Muscle of leg (tissue), 16 donors: ENCODE measurements around the gene PSG7. TPM values are rescaled to one million over a fixed set of nuclear protein-coding genes. Genes with fewer than 3 reads are reported as not detected.
A peak's percentile ranks its signal among the peaks of the same experiment; 100 is the strongest.
"Not testable (repeated sequence)": the region's sequence is repeated elsewhere in the genome, so short reads cannot be mapped to it uniquely, and the experiment has no call there.

Experiments
- DNase-seq: peaks from one replicate; pipeline ENCODE4 v3.0.0; 2013
- H3K27ac ChIP-seq: one replicate; pipeline ENCODE4 v1.5.1; 2013; ENCODE audit warnings: mild to moderate bottlenecking, low read length, control low read depth
- H3K27me3 ChIP-seq: one replicate; pipeline ENCODE4 v1.6.1; 2013; ENCODE audit warnings: low read length; ENCODE audit not compliant: control insufficient read depth, insufficient read depth
- H3K36me3 ChIP-seq: one replicate; pipeline ENCODE4 v1.6.1; 2013; ENCODE audit warnings: low read length; ENCODE audit not compliant: control insufficient read depth, insufficient read depth
- H3K4me1 ChIP-seq: one replicate; pipeline ENCODE4 v1.6.1; 2013; ENCODE audit warnings: low read length; ENCODE audit not compliant: control insufficient read depth, insufficient read depth
- H3K4me3 ChIP-seq: one replicate; pipeline ENCODE4 v1.5.1; 2013; ENCODE audit warnings: low read length, control low read depth
- H3K9me3 ChIP-seq: replicated peaks from 2 replicates; pipeline ENCODE4 v1.6.1; 2013; ENCODE audit warnings: low read depth, low read length; ENCODE audit not compliant: control insufficient read depth
- WGBS: methylation state at CpG from one replicate; pipeline ENCODE4 v1.1.5; 2013; ENCODE audit warnings: missing lambda C conversion rate; ENCODE audit not compliant: insufficient coverage; 5-methylcytosine and 5-hydroxymethylcytosine counted together
- long read RNA-seq, 11 donors: transcript quantifications; one replicate each; lab custom pipeline, GENCODE V29; 2026
- polyA plus RNA-seq, 8 donors: library from polyadenylated mRNA; unstranded; fragments of 120-200 nt; gene quantifications; one replicate each; pipeline versions ENCODE4 v1.2.1 to v1.2.3, GENCODE V29; 2013; ENCODE audit warnings: inconsistent platforms in 1 of 8, low replicate concordance in 1 of 8; ENCODE audit not compliant: insufficient read length in 8 of 8, insufficient read depth in 1 of 8
- total RNA-seq: library from RNA; stranded (reverse); fragments of 120-200 nt; gene quantifications from one replicate; pipeline ENCODE4 v1.2.4, GENCODE V29; 2013

PSG7 gene
- not detected for total RNA-seq
- polyA plus RNA-seq = under 1 TPM in 4 of 8 donors, not detected in 4; 0.09 to 0.85 (median 0.11) TPM
- long read RNA-seq, donor 1 = 0 reads
- long read RNA-seq, donor 2 = 0 reads
- long read RNA-seq, donor 3 = 0 reads
- long read RNA-seq, donor 4 = 0 reads
- long read RNA-seq, donor 5 = 0 reads
- long read RNA-seq, donor 6 = 0 reads
- long read RNA-seq, donor 7 = 0 reads
- long read RNA-seq, donor 8 = 0 reads
- long read RNA-seq, donor 9 = 0 reads
- long read RNA-seq, donor 10 = 0 reads
- long read RNA-seq, donor 11 = 0 reads

DNA sequence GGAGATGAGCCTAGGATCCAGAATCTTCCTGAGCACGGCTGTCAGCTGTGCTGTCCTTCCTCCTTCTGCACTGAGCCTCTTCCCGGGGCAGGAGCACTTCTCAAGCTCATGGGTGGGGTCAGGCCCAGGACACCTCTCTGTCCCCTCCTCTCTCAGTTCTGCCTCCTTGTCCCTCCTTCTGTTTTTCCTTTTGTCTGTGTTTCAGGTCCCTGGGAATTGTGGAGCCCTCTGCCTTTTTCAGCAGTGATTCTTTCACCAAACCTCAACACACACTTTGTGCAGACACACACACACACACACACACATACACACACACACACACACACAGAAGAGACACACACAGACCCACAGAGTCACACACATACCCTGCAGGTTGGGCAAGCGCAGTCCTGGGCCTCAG, at the start of gene PSG7:
PSG7 (minus strand) TSS at position 101 of the 400 bp plus-strand sequence. CDS start 131 bp downstream, outside the sequence.
- not testable (repeated sequence) for H3K4me1 ChIP-seq, H3K27me3 ChIP-seq, H3K4me3 ChIP-seq, H3K36me3 ChIP-seq, H3K27ac ChIP-seq, H3K9me3 ChIP-seq, DNase-seq
- WGBS = 82% methylated on average over 3 of the region's 3 CpGs

DNA sequence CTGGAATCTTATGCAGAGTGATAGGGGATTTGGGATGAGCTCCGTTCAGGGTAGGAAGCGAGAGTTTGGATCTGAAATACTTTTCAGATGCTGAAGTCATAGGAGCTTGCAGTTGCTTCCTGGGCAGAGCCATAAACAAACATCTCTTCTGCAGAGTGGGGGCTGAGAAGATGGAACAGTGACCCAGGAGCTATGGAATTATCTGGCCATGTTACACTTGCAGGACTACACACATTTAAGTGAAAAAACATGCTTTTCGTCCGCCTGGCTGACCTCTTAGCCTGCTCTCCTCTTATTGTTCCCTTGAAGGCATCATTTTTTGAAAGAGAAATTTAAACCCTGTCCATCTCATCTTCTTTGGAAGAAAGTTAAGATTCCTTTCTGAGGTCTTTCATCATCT, 48.6 kb upstream of the PSG7 start:
- WGBS = 64% methylated on average over 2 of the region's 4 CpGs
- Histone ChIP-seq H3K9me3 (no peaks in the 10 kb centered on the region), H3K27ac (no peak overlapping the region), H3K4me1 (no peaks in the 10 kb centered on the region), H3K4me3 (no peak overlapping the region), H3K36me3 (no peaks in the 10 kb centered on the region), H3K27me3 (no peaks in the 10 kb centered on the region)
- DNase-seq = no peak

DNA sequence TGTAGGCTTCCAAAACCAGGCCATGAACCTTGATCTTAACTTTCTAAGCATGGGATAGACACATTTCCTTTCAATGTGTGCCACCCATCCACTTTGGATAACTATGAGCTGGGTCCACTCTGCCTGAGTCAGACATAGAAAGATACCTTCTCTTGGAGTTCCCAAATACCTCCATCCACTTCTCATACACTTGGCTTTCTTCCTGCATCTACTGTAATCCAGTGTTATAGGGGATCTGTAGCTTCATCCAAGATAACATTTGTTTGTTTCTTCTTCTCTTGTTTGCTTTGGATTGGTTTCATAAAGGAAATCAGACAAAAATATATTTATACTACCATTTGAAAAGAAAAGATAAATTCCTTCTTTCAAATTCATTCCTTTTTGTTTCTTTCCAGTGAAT, 45.1 kb upstream of the PSG7 start:
- not testable (repeated sequence) for H3K36me3 ChIP-seq, H3K27ac ChIP-seq, H3K27me3 ChIP-seq, DNase-seq, H3K9me3 ChIP-seq, H3K4me3 ChIP-seq, H3K4me1 ChIP-seq

DNA sequence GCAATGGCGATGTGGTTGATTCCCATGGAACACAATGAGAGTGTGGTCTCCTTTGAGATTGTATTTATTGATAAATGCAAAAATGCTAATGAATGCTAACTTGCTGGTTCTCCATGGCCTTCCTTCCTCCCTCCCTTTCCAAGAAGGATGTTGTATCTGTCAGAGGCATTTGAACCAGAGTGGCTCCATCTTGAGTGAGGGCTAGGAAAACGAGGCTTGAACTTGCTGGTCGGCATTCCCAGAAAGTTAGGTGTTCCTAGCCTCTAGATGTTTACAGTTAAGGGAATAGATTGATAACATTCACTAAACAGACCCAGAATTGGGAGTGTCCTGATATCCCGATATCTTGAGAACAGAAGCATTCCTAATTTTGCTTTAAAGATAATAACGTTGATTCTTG, 34.4 kb upstream of the PSG7 start:
- H3K4me1 ChIP-seq, H3K27me3 ChIP-seq, H3K36me3 ChIP-seq, H3K27ac ChIP-seq, H3K4me3 ChIP-seq, DNase-seq, H3K9me3 ChIP-seq: not testable (repeated sequence)
- WGBS = no CpG with 5 or more reads among the region's 5 CpGs

DNA sequence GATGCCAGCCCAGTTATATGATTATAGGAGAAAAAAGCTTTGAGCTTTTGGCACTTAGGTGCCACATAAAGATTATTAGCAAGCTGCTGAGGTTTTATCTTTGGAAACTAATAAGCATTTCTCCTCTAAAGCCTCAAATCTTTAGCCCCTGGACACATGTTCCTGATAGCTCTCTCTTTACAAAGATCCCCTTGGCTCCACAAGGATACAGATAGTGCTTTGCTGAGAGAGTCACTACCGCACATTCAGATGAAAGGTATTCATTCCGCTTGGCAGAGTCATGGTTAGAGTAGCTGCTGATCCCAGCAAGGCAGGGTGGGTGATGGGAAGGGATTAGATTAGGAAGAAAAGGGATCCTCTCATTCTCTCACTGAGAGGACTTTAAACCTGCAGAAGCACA, 28.2 kb upstream of the PSG7 start:
- no peak overlapping the region for H3K27ac ChIP-seq
- no peaks in the 10 kb centered on the region for H3K4me1 ChIP-seq
- DNase-seq = no peak
- no peak overlapping the region for H3K4me3 ChIP-seq
- H3K36me3 ChIP-seq = no peaks in the 10 kb centered on the region
- no peaks in the 10 kb centered on the region for H3K27me3 ChIP-seq
- no peaks in the 10 kb centered on the region for H3K9me3 ChIP-seq
- 88% methylated on average over 1 of the region's 2 CpGs for WGBS

DNA sequence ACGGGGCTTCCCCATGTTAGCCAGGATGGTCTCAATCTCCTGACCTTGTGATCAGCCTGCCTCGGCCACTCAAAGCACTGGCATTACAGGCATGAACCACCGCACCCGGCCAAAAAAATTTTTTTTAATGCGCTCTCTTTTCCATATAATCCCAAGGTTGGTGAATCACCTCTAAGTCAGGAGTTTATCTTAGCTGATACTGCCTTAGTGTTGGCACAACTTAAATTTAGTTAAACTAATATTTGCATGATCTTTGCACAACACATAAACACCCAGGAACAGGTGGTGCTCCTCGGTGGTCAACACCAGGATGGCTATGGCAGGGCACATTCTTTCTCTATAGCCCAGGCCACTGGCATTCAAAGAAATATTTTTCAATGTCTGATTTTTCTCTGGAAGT, 24.1 kb upstream of the PSG7 start:
- Histone ChIP-seq H3K9me3 (no peaks in the 10 kb centered on the region), H3K27me3 (no peaks in the 10 kb centered on the region), H3K4me3 (no peak overlapping the region), H3K4me1 (no peaks in the 10 kb centered on the region), H3K36me3 (no peaks in the 10 kb centered on the region), H3K27ac (no peak overlapping the region)
- no peak for DNase-seq
- WGBS = 93% methylated on average over 2 of the region's 6 CpGs

DNA sequence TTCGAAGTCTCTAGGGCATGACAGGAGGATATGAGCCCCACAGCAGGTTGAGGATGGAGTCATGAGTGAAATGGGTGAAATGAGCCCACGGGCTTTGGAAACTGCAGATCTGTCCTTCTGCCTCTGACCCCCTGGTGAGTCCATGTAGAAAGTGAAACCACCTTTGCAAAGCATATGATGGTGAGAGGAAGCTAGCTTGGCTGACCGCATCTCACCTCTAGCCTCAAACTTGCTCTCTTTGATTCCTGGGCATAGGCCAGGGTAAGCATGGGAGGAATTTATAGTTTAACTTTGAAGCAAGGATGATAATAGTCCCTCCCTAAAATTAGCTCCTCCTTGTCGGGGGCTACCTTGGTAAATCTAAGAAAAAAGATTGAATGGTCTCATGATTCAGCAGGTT, 15.1 kb upstream of the PSG7 start:
- 14% methylated on average over 1 of the region's 4 CpGs for WGBS
- H3K4me3 ChIP-seq, H3K36me3 ChIP-seq, H3K27ac ChIP-seq, H3K4me1 ChIP-seq, DNase-seq, H3K27me3 ChIP-seq, H3K9me3 ChIP-seq: not testable (repeated sequence)

DNA sequence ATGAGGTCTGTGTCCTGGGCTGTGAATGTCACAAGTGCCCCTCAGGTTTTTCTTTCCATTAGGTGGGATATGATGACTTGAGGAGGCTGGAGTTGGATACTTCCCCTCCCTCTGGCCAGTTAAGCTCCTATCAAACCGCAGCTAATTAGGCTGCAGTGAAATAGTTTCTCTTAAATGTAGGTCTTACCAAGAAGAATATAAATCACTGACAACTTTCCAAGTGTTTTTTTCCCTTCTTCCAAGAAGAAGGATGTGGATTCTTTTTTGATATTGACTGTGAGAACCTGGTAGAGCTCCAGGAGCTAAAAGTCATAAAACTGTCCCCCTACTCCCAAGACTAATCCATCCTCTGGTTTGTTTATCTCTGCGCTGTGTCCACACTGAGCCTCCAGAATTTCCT, 14.5 kb upstream of the PSG7 start:
- H3K36me3 ChIP-seq, H3K27ac ChIP-seq, H3K27me3 ChIP-seq, DNase-seq, H3K4me3 ChIP-seq, H3K4me1 ChIP-seq, H3K9me3 ChIP-seq: not testable (repeated sequence)
- 80% methylated on average over 1 of the region's 2 CpGs for WGBS

DNA sequence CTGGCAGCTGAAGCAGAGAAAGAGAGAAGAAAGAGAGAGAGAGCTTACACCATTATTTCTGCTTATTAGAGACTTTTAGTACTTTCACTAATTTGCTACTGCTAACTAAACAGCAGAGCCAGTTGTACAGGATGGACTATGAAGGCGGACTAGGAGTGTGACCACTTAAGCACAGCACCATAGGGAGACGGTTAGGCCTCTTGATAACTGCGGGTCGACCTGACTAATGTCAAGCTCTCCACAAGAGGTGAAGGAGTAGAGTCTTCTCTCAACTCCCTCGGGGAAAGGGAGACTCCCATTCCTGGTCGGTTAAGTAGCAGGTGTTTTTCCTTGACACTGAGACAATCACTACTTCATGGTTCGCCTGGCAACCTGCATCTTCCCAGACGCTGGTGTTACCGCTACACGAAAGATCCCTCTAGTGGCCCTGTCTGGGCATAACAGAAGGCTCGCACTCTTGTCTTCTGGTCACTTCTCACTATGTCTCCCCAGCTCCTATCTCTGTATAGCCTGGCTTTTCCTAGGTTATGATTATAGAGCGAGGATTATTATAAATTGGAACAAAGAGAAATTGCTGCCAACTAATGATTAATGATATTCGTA, 5.3 kb upstream of the PSG7 start:
- no peaks in the 10 kb centered on the region for H3K36me3 ChIP-seq
- no peaks in the 10 kb centered on the region for H3K4me1 ChIP-seq
- H3K4me3 ChIP-seq = no peak overlapping the region
- WGBS = 20% methylated on average over 4 of the region's 13 CpGs
- H3K9me3 ChIP-seq = no peaks in the 10 kb centered on the region
- no peak overlapping the region for H3K27ac ChIP-seq
- H3K27me3 ChIP-seq = no peaks in the 10 kb centered on the region
- DNase-seq = no peak

DNA sequence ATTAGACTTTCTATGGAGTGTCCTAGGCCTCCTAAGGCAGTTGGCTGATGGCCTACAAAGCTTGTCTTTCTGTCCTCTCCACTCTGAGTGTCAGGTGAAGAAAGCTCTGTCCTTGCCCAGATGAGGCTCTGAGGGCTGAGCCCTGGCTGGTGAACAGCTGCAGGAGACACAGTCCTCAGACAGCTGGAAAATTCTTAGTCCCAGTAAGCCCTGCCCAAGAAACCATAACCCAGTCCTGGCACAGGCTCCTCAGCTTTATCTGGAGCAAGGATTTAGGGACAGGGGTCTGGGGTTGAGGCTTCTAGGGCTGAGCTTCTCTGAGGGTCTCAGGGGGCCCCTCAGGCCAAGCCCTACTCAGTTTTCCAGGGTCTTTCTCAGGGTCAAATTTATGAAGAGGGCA, 2.3 kb downstream of the PSG7 start:
- peak; percentile 30 for DNase-seq
- H3K27ac ChIP-seq, H3K4me3 ChIP-seq, H3K27me3 ChIP-seq, H3K36me3 ChIP-seq, H3K4me1 ChIP-seq, H3K9me3 ChIP-seq: not testable (repeated sequence)

DNA sequence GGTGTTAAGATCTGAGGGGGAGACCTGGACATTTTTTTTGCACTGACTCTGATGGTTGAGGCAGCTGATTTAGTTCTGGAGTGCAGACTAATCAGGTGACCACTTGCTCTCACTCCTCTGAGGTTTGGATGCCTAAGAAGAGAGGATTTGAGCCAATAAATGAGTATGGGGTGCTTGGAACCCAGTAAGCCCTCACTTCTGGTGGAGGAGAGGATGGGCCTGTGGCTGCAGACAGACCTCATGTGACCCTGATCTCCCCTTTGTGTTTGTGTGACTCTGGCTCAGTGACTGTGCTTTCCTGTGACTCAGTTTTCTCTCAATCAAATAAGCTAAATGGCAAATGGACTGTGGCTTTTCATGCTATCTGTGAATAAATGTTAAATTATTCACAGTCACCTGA, 2.8 kb downstream of the PSG7 start:
- not testable (repeated sequence) for DNase-seq, H3K4me1 ChIP-seq, H3K9me3 ChIP-seq, H3K36me3 ChIP-seq, H3K4me3 ChIP-seq, H3K27ac ChIP-seq, H3K27me3 ChIP-seq
